ENCODE measurements around the gene RAPGEF4.

The RAPGEF4 gene

GRCh38 chr2:172917716-172918115 is 182.1 kb downstream of the RAPGEF4 start:
- no peak for DNase-seq
- in situ Hi-C loops (cut with HindIII; ENCODE audit: low pct_ligation_motif_present, low pct_unique_long_range_greater_than_20kb, low sequenced_read_pairs): no loop called here

GRCh38 chr2:172919732-172920131 is 184.1 kb downstream of the RAPGEF4 start:
- in situ Hi-C loops (cut with HindIII; ENCODE audit: low pct_ligation_motif_present, low pct_unique_long_range_greater_than_20kb, low sequenced_read_pairs): no loop called here
- DNase-seq: no peak

DNA sequence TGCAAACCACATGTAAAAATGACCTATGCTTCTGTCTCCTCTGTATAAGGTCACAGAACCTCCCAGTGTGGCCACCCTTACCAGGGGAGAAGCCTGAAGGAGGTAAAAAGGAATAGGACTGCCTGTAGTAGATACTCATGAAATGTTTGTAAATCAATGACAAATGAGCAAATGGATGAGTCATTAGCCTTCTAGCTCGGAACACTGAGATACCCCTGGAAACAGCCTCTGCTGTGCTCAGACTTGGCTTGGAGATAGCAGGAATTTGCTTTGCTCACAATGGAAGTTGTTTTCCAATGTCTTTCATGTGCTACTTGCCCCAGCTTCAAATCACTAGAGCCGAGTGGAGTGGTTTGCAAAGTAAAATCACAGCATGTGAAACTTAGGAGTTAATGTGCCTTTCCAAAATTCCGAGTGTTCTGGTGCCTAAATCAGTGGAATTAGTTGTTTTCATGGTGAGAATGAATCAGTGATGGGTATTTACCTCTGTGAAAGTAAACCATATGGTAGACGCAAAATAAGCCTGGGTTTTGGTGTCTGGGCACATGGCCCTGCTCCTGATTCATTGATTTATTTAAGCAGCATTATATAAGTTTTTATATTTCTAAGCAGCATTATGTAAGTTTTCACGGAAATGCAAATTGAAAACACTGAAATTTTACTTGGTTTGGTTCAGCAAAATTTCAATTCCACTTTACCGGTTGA is 186.0 kb downstream of the RAPGEF4 start:
- in situ Hi-C loops (cut with HindIII; ENCODE audit: low pct_ligation_motif_present, low pct_unique_long_range_greater_than_20kb, low sequenced_read_pairs): no loop called here
- peak; percentile 50 for DNase-seq

GRCh38 chr2:172922306-172922705 is 186.7 kb downstream of the RAPGEF4 start:
- in situ Hi-C loops (cut with HindIII; ENCODE audit: low pct_ligation_motif_present, low pct_unique_long_range_greater_than_20kb, low sequenced_read_pairs): no loop called here

GRCh38 chr2:172922815-172923214 is 187.2 kb downstream of the RAPGEF4 start:
- in situ Hi-C loops (cut with HindIII; ENCODE audit: low pct_ligation_motif_present, low pct_unique_long_range_greater_than_20kb, low sequenced_read_pairs): no loop called here
- DNase-seq: no peak

More at GRCh38 chr2:172922306-172922705, 186.7 kb downstream of the RAPGEF4 start:
- DNase-seq: no peak

DNA sequence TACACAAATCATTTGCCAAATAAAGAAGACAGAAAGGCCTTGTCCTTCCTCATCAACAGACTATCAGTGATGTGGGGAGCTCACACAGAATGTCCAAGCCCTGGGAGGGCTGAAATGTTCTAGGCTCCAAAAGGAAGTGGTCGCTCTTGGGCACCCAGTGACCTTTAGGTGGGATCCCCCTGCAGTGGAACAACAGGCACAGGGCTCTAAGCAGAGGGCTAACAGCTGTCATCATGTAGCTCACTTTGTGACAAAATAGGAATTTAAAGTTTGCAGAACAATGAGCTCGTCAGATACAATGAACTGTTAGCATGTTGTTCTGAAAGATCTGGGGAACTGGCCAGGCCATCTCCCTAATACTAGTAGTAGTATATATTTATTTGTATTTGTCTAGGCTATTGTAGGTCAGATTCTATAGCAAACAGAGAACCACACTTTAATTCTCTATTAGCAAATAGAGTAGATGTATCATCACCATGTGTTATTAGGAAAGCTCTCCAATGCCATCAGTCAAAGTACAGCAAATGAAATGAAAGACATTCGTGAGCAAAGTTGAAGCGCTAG is 188.5 kb downstream of the RAPGEF4 start:
- in situ Hi-C loops (cut with HindIII; ENCODE audit: low pct_ligation_motif_present, low pct_unique_long_range_greater_than_20kb, low sequenced_read_pairs): no loop called here
- no peak for DNase-seq

GRCh38 chr2:172925600-172925999 is 190.0 kb downstream of the RAPGEF4 start:
- no peak for DNase-seq
- in situ Hi-C loops (cut with HindIII; ENCODE audit: low pct_ligation_motif_present, low pct_unique_long_range_greater_than_20kb, low sequenced_read_pairs): no loop called here

- in situ Hi-C loops (cut with HindIII; ENCODE audit: low pct_ligation_motif_present, low pct_unique_long_range_greater_than_20kb, low sequenced_read_pairs): no loop called here
- DNase-seq: no peak
These were observed 191.4 kb downstream of the RAPGEF4 start for GRCh38 chr2:172926785-172927640.

GRCh38 chr2:172927641-172928357 is 192.2 kb downstream of the RAPGEF4 start:
- no peak for DNase-seq
- in situ Hi-C loops (cut with HindIII; ENCODE audit: low pct_ligation_motif_present, low pct_unique_long_range_greater_than_20kb, low sequenced_read_pairs): no loop called here

GRCh38 chr2:172928756-172929155 is 193.1 kb downstream of the RAPGEF4 start:
- no peak for DNase-seq
- in situ Hi-C loops (cut with HindIII; ENCODE audit: low pct_ligation_motif_present, low pct_unique_long_range_greater_than_20kb, low sequenced_read_pairs): no loop called here

DNA sequence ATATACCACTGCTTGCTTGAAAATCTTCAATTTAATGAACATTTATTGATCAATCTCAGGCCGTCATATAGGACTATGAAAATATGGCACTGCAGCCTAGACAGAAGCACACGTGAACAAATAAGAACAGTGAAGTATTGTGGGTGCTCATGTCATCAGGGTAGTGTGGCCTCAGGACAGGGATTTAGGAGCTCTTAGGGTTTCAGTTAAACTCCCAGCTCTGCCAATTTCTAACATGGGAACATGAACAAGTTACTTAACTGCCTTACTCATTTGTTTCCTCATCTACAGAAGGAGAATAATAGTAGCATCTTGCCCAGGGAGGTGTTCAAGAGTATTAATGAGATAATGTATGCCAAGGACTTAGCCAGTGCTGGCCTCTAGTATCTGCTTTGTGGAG is 194.0 kb downstream of the RAPGEF4 start:
- DNase-seq: no peak
- in situ Hi-C loops (cut with HindIII; ENCODE audit: low pct_ligation_motif_present, low pct_unique_long_range_greater_than_20kb, low sequenced_read_pairs): no loop called here

GRCh38 chr2:172930871-172931255 is 195.2 kb downstream of the RAPGEF4 start:
- DNase-seq: no peak
- in situ Hi-C loops (cut with HindIII; ENCODE audit: low pct_ligation_motif_present, low pct_unique_long_range_greater_than_20kb, low sequenced_read_pairs): no loop called here

GRCh38 chr2:172931256-172931894 is 195.7 kb downstream of the RAPGEF4 start:
- no peak for DNase-seq
- in situ Hi-C loops (cut with HindIII; ENCODE audit: low pct_ligation_motif_present, low pct_unique_long_range_greater_than_20kb, low sequenced_read_pairs): no loop called here

DNA sequence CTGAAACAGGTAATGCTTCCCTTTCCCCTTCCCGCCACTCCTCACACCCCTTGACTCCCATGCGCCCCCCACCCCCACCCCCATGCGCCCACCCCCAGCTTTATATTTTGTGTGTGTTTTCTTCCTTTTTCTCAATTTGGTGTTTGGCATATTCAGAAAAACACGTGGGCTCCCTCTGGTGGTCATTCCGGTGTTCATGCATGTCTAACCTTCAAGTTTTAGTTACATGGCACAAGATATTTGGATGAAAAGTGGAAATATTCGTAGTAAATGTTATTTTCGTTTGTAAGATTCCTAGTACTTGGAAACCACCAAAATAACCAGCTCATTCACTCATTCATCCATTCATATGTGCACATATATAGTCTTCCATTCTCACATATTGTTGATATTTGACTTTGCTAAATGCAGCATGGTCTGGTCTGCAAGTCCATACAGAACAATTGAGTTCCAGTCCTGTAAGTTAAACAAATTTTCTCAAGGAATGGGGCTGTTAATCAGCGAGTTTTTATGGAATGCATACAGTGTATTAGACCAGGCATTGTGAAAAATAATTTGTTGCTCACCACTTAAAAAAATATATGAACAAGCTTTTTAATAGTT is 196.4 kb downstream of the RAPGEF4 start:
- in situ Hi-C loops (cut with HindIII; ENCODE audit: low pct_ligation_motif_present, low pct_unique_long_range_greater_than_20kb, low sequenced_read_pairs): no loop called here
- peak; percentile 61 for DNase-seq

GRCh38 chr2:172937884-172938712 is 202.5 kb downstream of the RAPGEF4 start:
- DNase-seq: no peak
- in situ Hi-C loops (cut with HindIII; ENCODE audit: low pct_ligation_motif_present, low pct_unique_long_range_greater_than_20kb, low sequenced_read_pairs): no loop called here

- in situ Hi-C loops (cut with HindIII; ENCODE audit: low pct_ligation_motif_present, low pct_unique_long_range_greater_than_20kb, low sequenced_read_pairs): no loop called here
- DNase-seq: no peak
These were observed 203.2 kb downstream of the RAPGEF4 start for GRCh38 chr2:172938713-172939375.

- DNase-seq: no peak
- in situ Hi-C loops (cut with HindIII; ENCODE audit: low pct_ligation_motif_present, low pct_unique_long_range_greater_than_20kb, low sequenced_read_pairs): no loop called here
These were observed 207.9 kb downstream of the RAPGEF4 start for GRCh38 chr2:172943539-172943938.

All from ACHN (cell line).